ENCODE data around the gene LMTK2.

DNA sequence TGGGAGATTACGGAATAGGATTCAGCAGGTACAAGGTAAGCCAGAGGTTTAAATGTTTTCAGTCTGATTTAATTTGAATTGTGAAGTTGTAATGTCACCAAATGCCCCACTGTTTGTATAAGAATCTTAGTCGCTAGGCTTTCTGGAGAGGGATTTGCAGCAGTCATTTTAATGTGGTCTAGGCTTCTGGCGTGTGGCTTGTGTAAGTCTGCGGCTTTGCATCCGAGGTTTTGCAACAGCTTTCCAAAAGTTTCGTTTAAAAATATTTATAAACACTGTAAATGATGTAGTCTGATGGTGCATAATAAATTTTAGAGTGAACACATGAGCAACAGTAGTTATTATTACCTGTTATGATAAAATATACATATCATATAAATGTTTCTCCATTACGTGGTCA lies 78.4 kb downstream of the LMTK2 start:
- no peak for TF ChIP-seq EZH2 (IDR thresholded peaks at IDR 0.05; ENCODE audit: insufficient read depth, poor library complexity, severe bottlenecking)
- TF ChIP-seq EZH2phosphoT487 (IDR thresholded peaks at IDR 0.05; ENCODE audit: insufficient read depth, low read depth), result no peak
